GM19043 (cell line): ENCODE data around the gene PWWP2B.

Source experiments
- ATAC-seq: cut with Tn5 transposase; IDR thresholded peaks from one replicate; pipeline ENCODE4 v1.9.1; 2021; ENCODE audit warnings: low read depth; ENCODE audit not compliant: unreplicated experiment

The PWWP2B gene

DNA sequence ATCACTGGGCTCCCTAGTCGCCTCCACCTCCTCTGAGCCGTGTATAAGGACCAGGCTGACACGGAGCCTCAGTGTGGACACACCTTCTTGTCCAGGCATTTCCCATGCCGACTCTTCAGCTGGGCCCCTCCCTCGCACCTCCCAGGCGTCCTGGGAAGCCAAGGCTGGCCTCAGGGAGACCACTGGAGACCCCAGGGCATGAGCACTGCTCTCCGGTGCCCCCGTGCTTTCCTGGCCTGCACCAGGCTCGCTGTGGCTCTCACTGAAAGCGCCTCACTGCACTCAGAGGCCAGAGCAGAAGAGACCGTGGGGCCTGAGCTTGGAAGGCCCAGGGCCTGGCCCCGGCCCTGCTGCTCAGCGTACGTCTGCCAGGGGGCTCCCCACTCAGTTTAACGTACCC is 33.6 kb upstream of the PWWP2B start:
- no peak for ATAC-seq

DNA sequence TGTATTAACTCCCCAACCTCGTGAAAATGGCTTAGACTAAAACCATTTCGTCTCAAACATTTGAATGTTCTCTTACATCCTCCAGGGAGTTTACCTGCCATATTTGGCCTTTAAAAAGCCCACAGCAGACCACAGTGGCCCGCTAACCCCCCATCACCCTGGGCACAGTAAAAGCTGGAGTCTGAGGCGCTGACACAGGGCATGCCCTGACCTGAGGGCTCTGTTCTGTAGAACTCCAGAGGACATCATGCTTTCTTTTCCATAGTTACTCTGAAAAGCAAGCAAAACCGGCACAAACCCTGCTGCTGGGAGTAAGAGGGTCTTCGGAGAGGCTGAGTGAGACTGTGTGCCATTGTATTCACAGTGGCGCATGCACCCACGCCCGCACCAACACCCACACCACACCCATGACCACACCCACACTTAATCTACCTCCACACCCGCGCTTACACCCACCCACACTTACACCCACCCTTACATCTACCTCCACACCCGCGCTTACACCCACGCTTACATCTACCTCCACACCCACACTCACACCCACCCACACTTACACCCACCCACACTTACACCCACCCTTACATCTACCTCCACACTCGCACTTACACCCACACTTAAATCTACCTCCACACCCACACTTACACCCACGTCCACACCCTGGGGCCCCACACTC is 32.9 kb upstream of the PWWP2B start:
- ATAC-seq: no peak

DNA sequence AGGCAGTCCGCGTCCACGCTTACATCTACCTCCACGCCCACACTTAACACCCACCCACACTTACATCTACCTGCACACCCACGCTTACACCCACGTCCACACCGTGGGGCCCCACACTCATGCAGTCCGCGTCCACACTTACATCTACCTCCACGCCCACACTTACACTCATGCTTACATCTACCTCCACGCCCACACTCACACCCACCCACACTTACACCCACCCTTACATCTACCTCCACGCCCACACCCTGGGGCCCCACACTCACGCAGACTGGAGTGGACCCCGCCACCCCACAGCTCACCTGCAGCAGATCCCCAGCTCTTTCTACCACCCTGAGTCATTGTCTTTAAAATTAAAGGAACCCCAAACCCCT is 32.4 kb upstream of the PWWP2B start:
- no peak for ATAC-seq

DNA sequence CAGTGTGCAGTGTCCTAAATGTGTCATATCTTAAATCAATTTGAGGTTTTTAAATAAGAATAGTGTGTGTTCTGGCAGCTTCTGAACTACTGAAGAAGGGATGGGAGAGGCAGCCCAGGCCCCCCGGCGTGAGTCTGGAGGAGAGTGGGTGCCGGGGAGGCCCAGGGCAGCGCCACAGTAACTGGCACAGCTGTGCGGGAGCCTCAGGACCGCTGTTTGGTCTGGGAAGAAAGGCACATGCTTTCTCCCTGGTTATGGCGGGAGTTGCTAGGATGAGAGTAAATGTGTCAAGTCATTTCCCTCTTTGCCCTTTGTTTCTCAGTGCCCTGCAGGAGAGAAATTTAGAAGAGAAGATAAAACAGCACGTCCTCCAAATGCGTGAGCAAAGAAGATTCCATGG is 31.9 kb upstream of the PWWP2B start:
- ATAC-seq: no peak

DNA sequence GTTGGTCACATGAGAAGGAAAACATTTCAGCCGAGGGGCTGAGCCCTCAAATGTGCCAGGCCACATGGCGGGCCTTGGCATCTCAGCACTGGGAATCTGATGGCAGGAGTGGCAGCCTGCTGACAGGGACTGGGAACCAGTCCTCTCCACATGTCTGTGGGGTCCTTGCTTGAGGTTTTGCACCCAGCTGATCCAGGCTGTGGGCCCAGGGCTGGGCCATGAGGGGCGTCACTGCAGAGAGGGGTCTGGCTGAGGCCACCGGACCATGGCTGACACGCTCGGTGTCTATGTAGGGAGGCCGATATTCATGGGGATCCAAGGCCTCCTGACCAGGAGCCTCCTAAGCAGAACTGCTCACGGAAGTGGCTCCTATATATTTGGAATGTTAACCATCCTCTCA is 31.0 kb upstream of the PWWP2B start:
- ATAC-seq: no peak

DNA sequence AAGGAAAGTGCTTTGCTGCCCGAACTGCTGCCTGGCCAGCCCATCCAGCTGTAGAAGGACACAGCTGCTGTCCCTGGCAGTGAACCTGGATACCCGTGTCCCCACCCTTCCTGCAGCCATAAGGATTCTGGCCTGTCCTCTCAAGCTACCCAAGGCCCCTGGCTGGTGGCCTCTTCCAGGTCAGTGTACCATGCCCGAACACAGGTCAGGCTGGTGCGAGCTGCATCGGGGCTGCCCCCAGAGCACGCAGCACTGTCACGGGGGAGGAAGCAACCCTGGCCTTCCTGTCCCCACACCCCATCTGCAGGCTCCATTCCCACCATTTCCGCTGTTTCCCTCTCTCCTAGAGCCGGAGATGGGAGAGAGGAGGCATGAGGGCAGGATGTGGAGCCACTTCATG is 30.5 kb upstream of the PWWP2B start:
- no peak for ATAC-seq

DNA sequence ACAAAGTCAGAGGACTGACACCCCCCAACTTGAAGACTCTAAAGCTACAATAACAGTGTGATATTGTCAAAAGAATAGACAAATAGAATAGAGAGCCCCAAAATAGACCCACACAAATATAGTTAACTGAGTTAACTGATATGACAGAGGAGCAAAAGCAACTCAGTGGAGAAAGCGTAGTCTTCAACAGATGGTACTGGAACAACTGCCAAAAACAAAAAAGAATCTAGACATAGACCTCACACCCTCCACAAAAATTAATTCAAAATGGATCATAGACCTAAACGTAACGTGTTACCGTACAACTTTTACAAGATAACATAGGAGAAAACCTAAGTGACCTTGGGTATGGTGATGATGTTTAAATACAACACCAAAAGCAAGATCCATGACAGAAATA is 28.6 kb upstream of the PWWP2B start:
- no peak for ATAC-seq

DNA sequence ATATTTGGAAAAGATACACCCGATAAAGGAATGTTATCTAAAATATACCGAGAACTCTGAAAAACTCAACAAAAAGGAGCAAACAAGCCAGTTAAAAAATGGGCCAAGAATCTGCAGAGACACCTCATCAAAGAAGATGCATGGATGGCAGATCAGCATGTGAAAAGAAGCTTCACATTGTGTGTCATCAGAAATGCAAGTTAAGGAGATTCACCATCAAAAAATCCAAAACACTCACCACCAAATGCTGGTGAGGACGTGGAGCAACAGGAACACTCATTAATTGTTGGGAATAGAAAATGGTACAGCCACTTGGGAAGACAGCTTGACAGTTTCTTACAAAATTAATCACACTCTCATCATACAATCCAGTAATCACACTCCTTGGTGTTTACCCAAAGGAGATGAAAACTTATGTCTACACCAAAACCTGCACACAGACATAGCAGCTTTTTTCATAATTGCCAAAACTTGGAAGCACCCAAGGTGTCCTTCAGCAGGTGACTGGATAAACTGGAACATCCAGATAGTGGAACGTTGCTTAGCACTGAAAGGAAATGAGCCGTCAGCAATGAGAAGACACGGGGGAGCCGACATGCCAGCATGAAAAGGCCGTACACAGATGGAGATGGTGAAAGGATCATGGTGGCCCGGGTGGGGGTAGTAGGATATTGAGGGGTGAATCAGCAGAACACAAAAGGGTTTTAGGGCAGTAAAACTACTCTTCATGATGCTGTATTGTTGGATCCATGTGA is 27.9 kb upstream of the PWWP2B start:
- ATAC-seq: no peak

DNA sequence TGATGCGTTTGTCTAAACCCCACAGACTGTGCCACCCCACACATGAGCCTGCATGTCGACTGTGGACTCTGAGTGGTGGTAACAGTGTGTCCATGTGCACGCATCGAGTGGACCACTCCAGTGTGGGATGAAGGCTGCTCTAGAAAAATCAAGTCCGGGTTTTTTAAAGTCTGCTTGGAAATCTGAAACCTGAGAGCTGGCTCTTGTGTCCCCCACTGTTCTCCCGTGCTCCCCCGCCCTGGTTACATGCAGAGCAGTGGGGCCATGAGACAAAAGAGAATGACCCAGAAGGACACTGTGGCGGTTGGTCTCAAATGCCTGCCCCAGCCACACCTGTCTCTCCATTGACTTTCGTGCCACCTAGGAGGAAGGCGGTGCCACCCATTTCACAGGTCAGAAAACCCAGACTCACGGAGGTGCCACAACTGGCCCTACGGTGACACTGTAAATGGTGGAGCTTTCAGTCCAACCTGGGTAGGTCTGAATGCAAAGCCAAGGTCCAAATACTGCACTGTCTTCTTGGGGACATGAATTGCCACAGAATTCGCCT is 27.3 kb upstream of the PWWP2B start:
- no peak for ATAC-seq

DNA sequence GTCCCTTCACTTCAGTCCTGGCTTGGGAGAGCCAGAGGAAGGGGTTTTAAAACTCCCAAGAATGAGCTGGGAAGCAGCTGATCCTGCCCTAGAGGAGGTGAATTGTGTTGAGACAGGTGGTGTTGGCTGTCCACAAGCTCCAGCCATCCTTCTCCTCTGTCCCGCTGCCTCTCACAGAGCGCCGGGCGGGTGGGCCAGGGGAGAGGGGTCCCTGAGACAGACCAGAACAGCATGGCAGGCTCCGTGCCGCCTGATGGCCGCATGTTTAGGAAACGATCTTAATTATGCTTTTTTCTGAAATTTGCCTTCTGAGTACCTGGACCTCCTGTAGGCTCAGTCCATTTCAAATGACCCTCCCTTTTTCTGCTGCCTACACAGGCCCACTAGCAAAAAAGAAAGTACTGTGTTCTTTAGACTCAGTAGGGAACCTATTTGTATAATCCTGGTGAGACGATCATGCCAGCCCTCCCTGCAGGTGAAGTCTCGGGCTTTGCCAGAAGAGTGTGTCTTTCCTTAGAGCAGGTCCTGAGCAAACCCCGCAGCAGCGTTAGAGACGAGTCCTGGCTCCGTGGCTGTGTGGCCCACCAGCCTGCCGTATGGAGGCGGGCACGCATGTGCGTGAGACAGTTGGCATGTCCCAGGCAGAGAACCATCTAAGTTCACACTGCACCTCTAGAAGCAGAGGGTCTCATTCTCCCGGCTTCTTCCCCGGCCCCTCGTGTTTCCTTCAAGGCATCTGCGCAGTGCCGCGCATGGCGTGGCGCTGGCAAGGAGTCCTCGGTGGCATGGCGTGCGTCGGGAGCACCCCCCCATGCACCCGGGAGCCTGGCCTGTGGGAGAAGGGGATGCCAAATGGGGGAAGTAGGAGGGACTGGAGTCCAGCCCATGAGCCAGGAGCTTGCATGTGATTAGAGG is 26.3 kb upstream of the PWWP2B start:
- no peak for ATAC-seq

DNA sequence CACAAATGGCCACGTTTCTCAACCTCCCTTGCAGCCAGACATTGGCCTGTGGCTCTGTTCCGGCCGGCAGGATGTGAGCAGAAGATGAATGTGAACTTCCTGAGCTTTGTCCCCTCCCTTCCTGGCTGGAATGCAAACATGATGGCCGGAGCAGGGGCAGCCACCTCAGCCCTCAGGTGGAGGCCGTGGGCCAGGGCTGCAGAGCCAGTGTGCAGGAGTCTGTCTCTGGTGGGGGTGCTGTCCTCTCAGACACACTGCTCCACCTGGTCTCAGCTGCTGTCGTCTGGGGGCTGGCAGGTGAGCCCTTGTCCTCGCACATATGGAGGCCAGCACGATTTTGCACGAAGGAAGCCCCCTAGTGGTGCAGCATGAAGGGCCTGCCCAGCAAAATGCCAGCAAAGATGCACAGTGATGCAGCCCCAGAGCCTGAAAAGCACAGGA is 25.3 kb upstream of the PWWP2B start:
- no peak for ATAC-seq

DNA sequence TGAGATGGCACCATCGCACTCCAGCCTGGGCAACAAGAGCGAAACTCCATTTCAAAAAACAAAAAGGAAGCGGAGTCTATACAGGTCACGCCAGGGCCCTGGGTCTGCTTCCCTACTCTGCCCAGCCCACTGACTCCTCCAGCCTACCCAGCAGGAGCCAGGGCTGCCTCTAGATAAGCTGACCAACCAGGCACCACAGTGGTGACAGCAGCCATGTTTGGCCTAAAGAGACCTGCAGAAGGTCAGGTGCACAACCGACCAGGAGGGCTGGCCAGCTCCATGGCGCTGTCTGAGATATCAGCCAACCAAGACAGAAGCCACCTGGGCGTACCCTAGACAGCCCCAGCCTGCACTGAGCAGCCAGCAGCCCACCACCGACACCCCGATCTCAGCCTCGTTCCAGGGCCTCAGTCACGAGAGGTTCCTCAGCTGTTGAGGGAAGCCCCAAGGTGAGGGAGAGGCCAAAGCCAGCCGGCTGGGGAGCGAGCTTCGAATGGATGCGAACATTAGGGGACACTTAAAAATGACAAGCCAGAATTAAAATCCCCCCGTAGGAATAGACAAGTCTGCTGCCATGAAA is 24.4 kb upstream of the PWWP2B start:
- no peak for ATAC-seq

DNA sequence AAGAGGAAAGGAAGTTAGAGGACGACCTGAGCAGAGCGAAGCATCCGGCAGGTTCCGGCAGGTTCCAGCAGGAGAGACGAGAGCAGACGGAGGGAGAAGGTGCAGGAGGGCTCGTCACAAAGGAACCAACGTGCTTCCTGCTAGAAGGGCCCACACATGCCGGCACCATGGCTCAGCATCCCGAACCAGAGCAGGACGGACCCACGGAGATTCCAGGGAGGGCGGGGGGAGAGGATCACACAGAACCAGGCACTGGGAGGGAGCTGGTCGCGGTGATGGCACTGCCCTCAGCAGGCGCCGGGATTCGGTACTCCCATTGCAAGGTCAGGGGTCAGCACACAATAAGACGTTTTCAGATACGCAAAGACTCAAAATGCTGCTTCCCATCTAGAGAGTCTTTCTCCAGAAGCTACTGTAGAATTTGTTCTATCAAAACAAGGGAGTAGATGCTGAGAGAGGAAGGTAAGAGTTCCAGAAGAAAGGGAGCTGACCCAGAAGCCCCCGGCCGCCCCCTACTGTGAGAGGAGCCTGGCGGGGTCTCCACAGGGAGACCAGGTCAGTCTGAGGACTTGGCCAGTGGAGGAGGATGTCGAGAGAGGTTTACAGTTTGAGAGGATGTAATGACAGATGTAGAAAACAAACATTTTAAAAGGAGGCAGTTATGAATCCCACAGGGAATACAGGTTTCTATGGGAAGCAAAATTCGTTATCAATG is 23.6 kb upstream of the PWWP2B start:
- no peak for ATAC-seq

DNA sequence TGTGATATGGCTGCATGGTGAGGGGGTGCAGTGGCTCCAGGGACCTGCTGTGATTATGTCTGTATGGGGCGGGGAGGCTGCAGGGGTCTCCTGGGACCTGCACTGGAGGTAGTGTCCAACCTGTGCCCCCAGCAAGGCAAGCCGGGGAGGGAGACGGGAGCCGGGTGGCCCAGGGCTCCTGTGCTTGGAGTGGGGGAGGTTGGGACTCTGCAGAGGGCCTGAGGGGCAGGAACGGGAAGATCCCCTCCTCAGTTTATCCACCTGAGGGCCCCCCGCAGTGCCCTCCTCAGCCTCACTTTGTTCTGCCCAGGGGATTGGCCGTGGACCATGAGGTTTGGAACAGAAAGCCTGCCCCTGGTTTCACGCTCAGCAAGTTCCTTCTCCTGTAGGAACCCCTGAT is 22.8 kb upstream of the PWWP2B start:
- ATAC-seq: no peak

DNA sequence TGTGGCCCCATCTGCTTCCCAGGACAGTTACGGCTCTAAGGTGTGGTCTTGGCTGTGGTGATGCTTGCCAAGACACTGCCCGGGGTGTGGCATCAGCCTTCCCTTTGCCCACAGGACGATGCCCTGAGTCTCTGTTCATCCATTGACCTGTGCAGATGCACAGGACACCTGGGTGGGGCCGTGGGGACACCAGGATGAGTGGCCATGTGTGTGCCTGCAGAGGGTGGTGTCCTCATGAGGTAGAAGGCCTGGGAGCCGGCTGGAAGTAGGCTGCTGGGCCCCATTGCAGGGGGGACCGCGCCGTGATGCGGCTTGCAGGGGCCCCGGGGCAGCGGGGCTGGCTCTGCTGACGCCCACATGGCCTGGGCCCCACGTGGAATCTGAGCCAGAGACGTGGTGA is 22.4 kb upstream of the PWWP2B start:
- no peak for ATAC-seq

DNA sequence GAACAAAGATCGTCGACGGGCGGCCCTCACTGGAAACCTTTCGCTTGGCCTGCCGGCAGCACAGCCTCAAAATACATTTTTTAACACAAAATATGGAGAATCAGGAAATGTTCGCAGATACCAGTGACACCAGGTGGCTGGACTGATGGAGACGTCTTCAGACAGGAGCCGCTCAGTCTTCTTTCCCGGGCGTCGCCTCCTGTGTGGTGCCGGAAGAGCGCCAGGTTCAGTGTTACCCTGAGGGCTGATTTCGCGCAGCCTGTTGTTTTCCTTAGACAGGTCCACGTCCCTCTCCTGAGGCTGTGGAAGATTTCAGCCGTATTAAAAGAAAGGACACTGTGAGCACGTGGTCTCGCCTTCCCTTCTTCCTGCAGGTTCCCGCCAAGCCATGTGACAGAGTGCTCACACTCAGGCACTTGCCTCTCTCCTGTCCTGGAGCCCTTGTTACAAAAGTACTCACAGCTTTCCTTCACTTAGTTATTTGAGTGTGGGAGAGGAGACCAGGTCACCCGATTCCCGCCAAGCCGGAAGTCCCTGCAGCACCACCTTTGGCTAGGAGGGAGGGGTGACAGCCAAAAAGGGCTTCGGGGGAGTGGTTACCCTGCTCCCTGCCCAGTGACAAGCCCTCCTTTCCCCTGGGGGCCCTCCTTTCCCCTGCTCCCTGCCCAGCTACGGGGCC is 21.7 kb upstream of the PWWP2B start:
- ATAC-seq: no peak

DNA sequence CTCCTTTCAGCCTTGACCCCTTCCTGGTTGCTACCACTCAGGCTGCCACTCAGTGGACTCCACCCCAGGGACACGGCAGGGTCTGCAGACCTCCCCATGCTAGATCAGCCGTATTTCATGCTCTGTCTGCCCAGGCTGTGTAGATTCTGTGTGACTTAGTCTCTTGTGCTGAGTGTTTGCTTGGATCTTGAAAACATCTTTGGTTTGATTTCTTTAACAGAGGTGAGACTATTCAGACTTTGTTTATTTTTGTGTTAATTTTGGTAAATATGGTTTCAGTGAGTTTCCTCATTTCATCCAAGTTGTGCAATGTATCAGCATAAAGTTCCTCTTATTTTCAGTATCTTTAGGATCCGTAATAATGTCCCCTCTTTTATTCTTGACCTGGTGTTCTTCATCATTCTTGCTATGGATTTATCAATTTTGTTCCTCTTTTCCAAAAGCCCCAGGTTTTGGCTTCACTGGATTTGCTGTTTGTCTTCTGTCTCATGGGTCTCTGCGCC is 21.2 kb upstream of the PWWP2B start:
- no peak for ATAC-seq

DNA sequence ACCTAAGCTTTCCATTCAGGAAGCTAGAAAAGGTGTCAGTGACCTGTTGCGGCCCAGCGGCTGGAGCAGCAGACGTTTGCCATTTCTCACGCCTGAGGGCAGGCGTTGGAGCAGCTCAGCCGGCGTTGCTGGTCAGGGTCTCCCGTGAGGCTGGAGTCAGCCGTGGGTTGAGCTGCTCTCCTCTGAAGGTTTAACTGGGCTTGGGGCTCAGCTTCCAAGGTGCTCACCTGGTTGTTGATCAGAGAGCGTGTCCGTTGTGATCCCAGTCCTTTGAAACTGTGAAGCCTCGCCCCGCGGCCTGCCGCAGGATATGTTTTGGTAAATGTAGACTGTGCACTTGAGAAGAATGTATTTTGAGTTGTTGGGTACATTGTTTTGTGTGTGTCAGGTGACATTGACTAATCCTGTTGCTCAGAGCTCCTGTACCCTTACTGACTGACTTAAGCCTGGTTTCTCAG is 20.6 kb upstream of the PWWP2B start:
- ATAC-seq: no peak

DNA sequence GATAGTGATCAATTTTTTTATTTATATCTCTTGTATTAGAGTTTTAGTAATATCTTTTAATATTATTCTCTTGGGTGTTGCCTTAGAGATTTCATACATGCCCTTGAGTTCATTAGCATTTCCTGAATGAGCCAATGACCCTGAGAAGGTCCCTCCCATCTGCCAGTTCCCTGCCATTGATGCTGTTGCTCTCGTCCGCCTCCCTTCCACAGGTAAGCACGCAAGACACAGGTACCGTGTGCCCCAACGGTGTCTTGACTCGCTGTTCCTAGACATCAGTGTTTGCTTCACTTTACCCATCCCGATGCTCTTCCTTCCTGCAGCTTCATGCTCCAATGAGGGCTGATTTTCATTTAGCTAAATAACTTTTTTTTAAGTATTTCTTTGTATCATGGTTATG is 19.7 kb upstream of the PWWP2B start:
- no peak for ATAC-seq
